HG03060 (cell line): ENCODE data around the gene MAD1L1.
"Not testable (repeated sequence)": the region's sequence is repeated elsewhere in the genome, so short reads cannot be mapped to it uniquely, and the experiment has no call there.

Experiments used
- ATAC-seq: cut with Tn5 transposase; IDR thresholded peaks from one replicate; pipeline ENCODE4 v1.9.1; 2021; ENCODE audit warnings: low read depth, moderate number of reproducible peaks; ENCODE audit not compliant: unreplicated experiment

The MAD1L1 gene

DNA sequence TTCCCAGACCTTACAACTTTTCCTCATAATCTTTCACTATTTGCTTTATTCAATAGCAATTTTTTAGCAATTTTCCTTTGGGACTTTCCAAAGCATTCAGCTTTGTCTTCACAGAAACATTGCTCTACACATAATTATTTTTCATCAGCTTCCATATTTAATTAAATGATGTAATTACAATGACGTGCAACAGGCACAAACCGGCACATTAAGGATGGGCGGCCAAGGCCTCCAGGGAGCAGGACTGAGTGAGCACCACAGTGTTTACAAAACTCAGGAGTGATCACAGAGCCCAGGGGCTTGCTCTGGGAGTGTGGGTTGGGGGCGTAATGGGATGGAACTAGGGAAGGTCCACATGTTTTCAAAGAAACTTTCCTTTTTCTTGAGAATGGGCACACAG is 69.8 kb downstream of the MAD1L1 start:
- no peak for ATAC-seq

DNA sequence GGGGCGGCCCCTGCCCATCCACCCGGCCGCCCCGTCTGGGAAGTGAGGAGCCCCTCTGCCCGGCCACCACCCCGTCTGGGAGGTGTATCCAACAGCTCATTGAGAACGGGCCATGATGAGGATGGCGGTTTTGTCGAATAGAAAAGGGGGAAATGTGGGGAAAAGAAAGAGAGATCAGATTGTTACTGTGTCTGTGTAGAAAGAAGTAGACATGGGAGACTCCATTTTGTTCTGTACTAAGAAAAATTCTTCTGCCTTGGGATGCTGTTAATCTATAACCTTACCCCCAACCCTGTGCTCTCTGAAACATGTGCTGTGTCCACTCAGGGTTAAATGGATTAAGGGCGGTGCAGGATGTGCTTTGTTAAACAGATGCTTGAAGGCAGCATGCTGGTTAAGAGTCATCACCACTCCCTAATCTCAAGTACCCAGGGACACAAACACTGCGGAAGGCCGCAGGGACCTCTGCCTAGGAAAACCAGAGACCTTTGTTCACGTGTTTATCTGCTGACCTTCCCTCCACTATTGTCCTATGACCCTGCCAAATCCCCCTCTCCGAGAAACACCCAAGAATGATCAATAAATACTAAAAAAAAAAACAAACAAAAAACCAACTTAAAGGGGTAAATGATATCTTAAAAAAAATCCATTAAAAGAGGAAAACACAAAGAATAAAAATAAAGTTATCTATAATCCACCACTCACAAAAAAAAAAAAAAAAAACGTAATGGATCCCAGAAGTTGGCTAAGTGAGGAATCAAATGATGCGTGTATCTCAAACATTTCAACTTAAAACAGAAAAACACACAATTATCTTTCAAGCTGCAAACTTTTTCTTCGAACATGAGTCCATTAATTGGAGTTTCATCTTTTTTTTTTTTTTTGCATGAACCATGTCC is 70.5 kb downstream of the MAD1L1 start:
- ATAC-seq = not testable (repeated sequence)

DNA sequence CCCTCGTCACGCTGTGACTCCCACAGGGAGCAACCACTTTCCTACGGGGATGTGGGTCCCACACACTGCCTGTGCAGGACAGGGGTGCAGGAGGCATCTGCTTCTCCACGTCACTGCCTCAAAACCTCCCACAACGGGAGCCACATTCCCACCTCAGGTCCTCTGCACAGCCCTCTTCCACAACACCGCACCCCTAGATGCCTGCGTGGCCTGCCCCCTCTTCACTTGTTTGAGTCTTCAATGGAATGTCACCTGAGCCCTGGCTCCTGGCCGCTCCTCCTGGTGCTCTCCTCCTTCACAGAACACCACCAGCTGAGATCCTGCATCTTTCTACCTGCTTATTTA is 73.6 kb downstream of the MAD1L1 start:
- no peak for ATAC-seq

DNA sequence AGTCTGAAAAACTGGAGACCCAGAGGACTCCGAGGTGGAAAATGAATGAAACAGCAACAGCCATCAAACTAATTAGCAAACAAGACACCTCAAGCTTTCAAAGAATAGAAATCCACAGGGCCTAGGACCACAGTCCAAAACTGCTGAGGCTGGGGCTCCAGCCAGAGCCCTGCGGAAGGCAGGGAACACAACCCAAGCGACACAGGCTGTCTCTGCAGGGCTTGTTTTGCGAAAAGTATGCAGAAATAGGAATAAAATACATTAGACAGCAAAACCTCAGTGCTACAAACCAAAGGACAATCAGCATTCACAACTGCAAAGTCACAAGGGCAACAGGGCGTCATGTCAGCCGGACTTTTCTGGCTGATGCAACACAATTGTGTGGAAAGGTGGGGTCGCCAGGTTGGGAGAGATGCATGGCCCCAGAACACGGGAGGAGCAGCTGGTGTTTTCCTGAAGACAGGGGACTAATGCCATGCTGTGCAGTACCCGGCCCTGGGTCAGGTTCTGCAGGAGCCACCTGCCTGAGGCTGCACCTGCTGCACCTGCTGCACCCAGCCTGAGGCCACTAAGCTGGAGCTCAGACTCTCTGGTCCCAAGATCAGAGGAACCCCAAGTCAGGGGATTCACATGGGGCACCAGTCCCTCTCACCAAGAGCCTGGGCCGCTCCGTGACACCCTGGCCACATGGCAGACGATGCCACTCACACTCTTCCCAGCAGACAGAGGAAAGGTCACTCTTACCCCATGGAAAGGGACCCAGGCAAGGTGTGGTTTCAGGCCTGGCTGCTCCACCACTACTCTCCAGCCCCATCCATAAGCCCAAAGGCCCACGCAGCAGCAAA is 74.2 kb downstream of the MAD1L1 start:
- ATAC-seq = no peak

DNA sequence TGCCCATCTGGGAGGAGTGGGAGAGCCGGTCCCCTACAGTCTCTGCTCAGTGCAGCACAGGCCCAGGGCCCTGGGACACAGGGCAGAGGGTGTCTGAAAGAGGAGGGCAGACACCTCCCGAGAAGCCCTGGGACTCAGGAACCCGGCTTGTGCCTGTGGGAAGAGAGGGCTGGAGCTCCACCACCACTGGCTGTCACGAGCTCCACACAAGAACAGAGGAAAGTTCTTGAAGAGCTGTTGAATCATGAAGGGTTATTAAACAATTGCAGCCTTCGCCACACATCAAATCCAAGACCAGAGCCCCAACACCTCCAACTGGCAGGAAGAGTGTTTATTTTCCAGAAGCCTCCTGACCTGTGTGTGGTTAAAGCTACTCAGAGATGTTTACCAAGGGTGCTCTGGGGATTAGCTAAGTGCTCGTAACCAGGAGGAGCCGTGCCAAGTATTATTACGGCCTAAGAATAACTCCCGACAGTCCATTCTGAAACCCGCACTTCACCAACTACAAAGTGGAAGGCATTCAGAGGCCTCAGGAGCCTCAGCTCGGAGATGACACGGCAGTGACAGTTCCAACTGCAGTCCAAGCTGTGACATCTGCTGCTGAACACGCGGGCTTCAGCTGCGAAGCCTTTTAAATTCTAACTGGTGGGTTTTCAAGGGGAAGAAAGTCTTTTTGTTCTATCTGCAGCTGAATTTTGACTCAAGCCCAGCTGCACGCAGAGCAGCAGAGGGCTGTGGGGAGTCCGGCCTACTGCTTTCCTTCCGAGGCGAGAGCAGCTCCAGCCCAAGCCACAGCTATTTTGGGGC is 75.1 kb downstream of the MAD1L1 start:
- ATAC-seq = no peak

DNA sequence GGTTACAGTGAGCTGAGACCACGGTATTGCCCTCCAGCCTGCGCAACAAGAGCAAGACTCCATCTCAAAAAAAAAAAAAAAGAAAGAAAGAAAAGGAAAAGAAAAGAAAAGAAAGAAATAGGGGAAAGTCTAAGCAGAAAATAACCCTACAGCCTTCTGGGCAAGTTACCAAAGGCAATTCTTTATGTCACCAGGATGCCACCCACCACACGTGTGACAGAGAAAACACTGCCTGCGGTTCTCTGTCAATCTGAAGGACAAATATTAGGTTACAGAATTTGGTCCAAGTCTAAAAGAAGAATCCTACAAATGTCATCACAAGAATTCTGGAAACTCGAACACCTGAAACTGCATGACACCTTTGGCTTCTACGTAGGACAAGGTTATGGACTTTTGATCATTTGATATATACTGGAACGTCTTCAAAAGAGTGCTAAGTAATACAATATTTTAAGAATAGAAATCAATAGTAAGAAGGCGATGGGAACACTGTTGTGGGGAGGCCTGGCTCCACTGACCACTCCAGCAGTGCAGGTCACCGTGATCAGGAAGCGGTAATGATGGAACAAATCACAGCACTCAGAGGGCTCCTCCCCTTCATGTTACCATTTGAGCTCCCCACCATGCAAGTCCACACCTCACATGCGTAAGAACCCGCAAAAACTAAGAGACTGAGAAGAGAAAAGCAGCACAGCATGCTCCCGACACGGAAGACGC is 75.8 kb downstream of the MAD1L1 start:
- no peak for ATAC-seq

DNA sequence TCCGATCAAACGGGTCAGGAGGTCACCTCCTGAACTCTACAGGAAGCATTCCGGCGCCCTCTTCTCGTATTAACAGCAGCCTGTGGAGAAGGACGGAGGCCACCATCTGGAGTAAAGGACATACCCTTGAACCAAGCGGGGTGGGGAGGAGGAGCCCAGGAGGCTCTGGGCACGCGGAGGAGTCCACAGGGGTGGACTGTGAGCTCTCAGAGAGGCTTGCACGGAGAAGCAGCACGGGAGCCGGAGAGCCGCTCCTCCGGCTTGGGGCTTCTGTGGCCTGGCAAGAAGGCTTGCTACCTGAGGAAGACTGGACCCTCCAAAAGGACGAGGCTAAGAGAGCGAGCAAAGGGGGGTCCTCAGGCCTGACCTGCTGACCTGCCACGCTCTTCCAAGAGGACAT is 77.9 kb downstream of the MAD1L1 start:
- no peak for ATAC-seq

DNA sequence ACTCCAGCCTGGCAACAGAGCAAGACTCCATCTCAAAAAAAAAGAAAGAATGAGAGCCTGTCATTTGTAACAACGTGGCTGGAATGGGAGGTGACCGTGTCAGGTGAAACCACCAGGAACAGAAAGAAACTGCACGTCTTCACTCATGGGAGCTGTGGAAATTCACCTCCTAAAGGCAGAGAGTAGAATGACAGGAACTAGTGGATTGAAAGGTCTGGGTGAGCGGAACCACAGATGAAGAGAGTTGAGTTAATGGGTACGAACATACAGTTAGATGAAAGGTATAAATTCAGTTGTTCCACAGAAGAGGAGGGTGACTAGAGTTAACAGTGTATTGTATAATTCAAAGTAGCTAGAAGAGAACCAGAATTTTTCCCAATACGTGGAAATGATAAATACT is 78.6 kb downstream of the MAD1L1 start:
- ATAC-seq = no peak

DNA sequence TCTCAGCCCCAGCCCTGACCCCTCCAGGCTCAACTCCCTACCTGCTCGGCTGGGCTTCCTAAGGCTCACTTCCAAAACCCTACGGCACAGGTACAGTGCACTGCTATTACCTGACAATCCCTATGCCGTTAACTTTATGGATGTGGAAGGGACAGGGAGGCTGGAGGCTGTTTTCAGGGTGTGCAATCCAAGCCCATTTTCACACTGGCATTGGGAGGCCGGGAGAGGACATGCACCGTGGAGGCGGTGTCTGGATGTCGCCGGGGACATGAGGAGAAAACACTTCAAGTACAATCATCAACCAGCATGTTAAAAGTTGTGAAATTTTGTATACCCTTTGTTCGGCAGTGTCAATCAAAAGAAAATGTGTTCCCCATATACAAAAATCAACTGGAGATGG is 80.1 kb downstream of the MAD1L1 start:
- no peak for ATAC-seq

DNA sequence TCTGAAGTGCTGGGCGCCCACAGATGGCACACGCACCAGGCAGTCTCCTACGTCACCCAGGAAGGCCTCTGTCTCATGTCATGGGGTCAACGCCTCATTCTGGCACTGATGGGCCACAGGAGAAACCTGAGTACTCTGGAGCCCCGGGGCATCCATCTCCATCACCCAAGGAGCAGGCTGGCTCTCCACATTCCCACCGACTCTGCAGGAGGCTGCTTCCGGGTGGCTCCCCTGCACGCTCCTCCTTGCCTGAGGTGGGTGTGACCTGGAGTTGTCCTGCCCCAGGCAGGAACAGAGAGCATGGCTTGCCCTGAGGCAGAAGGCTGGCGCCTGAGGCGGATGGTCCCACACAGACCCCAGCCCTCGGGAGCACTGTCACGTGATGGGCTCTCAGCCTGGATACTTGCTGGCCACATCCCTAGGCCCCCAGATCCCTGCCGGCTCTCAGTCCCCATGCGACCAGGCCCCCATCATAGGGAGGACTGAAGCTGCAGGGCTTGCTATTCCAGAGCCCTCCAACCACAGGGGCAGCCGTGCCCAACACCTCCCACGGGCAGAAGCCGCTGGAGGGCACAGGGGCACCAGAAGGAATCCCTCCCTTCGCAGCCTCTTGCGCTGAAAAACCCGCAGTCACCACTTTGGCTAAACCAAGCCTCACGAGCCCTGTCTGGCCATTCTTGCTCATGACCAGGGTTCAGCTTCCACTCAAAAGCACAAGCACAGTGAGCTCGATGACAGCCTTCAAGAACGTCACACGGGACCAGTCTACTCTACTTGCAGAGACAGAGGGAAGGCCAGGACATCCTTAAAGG is 80.7 kb downstream of the MAD1L1 start:
- no peak for ATAC-seq

DNA sequence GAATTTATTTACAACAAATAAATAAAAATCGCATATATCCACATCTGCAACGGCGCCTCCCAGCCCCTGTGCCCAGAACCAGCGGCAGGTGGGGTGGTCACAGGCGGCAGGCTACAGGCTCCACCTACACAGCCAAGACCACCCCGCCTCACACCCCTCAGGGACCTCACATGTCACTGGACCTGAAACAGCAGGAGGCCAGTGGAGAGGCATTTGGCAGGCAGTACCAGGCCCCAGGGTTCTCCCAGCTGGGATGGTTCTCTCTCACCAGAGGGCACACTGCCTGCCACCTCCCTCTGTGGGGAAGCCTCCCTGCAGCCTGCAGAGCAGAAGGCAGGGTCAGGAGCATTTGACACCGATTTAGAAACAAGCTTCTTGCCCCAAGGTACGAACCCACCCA is 81.5 kb downstream of the MAD1L1 start:
- no peak for ATAC-seq

DNA sequence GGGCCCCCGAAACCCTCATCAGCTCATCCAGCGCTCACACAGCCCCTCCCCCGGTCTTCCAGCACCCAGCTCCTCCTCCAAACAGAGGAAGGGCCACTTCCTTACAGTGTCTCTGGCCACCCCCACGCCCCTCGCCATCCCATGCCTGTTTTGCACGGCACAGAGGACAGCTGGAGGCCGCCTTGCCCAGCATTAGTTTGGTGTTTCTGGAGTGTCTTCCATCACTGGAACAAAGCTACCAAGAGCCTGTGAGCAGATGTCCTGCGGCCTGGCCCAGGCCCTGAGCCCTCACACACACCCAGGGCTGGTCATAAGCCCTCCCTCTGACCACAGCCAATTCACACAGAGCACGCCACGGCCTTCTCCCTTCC is 82.3 kb downstream of the MAD1L1 start:
- ATAC-seq = no peak

DNA sequence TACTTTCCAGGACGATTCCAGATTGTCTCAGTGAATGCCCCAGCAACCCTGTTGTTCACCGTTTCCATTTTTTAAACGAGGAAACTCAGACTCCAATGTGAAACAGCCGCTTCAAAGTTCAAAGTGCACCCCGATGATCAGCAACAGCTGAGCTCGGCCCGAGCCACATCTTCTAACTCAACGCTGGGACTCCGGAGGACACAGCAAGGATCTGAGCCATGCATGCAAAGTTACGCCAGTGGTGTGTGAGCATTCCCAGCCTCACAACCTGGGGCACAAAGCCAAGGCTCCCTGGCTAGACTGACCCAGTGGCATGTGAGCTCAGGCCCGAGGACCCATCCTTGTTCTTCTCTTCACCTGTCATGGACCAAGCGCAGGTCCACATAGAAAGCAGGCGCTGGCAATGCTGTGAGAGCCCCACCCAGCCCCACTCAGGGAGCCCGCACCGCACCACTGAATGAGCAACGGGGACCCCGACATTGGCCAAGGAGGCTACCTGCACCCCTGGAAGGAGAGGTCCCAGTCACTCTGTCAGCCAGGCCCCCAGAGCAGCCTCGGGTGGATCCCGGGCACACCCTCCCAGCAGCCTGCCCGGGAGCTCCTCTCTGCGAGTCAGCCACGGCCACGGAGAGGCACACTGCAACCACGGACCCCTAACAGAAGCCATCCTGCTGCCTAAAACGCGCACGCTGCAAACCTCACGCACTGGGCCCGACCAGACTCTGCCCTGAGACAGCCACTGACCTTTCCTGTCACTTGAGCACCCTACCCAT is 82.9 kb downstream of the MAD1L1 start:
- ATAC-seq = no peak

DNA sequence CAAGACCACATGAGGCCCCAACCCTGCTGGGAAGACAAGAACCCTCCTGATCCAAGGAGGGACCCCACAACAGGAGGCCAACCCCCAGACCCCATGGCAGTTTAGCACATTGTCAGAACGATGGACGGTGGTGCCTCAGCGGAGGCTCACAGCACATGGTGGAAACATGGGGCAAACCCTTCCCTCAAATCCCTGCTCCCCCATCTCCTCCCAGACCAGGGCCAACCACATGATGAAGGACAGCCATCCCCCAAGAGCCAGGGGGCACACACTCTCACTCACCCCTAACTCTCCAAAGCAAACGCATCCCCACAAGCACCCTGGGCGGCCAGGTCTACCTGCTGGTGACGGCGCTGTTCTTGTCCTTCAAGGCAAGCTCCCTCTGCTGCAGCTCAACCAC is 83.9 kb downstream of the MAD1L1 start:
- no peak for ATAC-seq

DNA sequence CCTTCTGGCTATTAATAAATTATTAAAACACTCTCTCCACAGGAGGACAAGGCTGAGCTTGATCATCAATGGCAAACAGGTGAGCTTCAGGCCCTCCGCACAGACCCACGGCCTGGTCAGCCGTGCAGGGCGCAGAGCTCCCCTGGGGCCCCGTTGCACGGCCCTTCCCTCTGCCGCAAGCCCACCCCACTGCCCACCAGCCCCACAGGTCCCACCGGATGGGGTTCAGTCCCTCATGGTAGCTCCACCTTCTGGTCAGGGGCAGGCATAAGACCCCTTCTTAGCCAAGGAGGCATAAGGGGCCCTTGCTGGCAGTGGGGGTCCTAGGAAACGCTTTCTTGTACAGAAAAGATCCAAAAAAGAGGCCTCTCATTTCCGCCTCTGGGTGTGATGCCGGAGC is 84.6 kb downstream of the MAD1L1 start:
- ATAC-seq = no peak

DNA sequence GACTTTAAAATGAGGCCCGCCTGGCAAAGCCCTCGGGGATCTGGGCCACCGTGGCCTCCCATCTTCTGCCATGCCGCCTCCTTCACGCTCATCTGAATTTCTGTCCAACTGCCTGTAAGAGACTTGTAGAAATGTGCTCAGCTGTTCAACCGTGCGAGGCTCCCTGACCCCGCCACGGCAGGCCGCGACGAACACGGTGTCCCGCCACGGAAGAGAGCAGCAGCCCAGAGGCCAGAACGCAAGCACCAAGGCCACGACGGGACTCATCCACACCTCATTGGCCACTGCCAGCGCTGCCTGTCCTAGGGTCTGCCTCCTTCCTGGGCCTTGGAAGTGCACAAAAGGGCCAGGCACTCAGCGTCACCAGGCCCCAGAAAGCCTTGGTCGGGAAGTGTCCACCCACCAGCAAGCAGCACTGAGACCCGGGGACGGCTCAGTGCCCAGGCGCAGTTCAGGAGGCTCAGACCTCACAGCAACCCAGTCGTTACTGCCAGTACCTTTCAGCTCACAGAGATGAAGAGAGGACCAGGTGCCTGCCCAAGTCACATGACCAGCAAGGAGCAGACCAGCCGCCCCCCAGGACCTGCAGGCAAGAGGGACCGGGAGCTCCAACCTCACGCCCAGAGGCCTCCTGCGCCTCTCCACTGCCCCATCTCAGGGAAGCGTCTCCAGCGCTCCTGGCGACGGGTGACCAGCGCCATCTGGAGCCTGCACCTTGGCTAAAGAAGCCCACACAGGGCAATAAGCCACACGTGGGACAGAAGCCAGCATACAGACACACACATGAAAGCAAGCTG is 85.9 kb downstream of the MAD1L1 start:
- no peak for ATAC-seq

DNA sequence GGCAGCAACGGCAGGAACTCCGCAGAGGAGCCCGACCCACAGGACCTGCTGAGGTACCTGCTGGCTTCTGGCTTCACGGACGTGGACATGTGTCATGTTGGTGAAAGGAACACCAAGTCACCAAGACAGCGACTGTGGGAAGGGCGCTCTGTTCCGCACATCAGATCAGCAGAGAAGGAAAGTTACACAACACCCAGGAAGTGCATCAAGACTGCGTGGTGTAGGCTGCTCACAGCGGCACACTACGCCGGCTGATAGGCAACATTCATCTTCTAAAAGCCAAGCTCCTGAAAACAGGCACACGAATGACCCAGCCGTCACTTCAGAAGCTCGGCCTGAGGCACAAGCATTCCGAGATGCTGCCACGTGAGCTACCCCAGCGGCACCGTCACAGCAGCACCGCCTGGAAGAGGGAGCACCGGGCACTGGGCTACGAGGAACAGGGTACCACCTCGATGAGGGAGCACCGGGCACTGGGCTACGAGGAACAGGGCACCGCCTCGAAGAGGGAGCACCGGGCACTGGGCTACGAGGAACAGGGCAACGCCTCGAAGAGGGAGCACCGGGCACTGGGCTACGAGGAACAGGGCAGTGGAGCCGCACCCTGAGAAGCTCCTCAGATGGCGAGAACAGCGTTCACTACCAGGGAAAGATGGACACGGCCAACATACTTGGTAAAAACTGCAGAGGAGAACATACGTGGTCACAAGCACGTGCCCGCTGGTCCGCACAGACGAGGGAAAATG is 86.7 kb downstream of the MAD1L1 start:
- ATAC-seq = no peak
